ENCODE measurements around the gene OR1G1. TPM values are rescaled to one million over a fixed set of nuclear protein-coding genes. Genes with fewer than 3 reads are reported as not detected.
"Not testable (repeated sequence)": the region's sequence is repeated elsewhere in the genome, so short reads cannot be mapped to it uniquely, and the experiment has no call there.

OR1G1 gene
- not detected for total RNA-seq

GRCh38 chr17:3127451-3127850 lies at the start of gene OR1G1:
OR1G1 (minus strand) TSS chr17:3127551; CDS start chr17:3127551, 0 bp downstream.
- Histone ChIP-seq H3K4me3 (no peak within 1 kb of the TSS), H3K27me3 (no peaks in the 10 kb centered on the region), H3K27ac (no peak within 1 kb of the TSS), H3K36me3 (no peaks in the 10 kb centered on the region), H3K9me3 (no peaks in the 10 kb centered on the region), H3K4me1 (no peaks in the 10 kb centered on the region)
- no peak for TF ChIP-seq CTCF (IDR thresholded peaks at IDR 0.05)
- no peak for DNase-seq (ENCODE audit: low spot score)

- no peak for TF ChIP-seq CTCF (IDR thresholded peaks at IDR 0.05)
- H3K27ac ChIP-seq: no peak overlapping the region
- DNase-seq (ENCODE audit: low spot score): no peak
- no peaks in the 10 kb centered on the region for H3K4me1 ChIP-seq
- peaks cover 0 to 17% of the 10 kb centered on the region in 2 donors for H3K9me3 ChIP-seq
- no peaks in the 10 kb centered on the region for H3K36me3 ChIP-seq
- H3K4me3 ChIP-seq: no peak overlapping the region
- H3K27me3 ChIP-seq: no peaks in the 10 kb centered on the region
Observed at GRCh38 chr17:3167574-3167973, 40.2 kb upstream of the OR1G1 start.

GRCh38 chr17:3157218-3157617 lies 29.9 kb upstream of the OR1G1 start:
- TF ChIP-seq CTCF (IDR thresholded peaks at IDR 0.05): no peak
- no peak for DNase-seq (ENCODE audit: low spot score)
- Histone ChIP-seq H3K27me3 (no peaks in the 10 kb centered on the region), H3K4me1 (no peaks in the 10 kb centered on the region), H3K4me3 (no peak overlapping the region), H3K9me3 (peaks cover 0 to 10% of the 10 kb centered on the region in 2 donors), H3K36me3 (no peaks in the 10 kb centered on the region), H3K27ac (no peak overlapping the region)

GRCh38 chr17:3137494-3137893 lies 10.1 kb upstream of the OR1G1 start:
- not testable (repeated sequence) for H3K4me1 ChIP-seq; H3K4me3 ChIP-seq; H3K27me3 ChIP-seq; H3K36me3 ChIP-seq; DNase-seq (ENCODE audit: low spot score); H3K27ac ChIP-seq; H3K9me3 ChIP-seq

- H3K36me3 ChIP-seq: no peaks in the 10 kb centered on the region
- H3K4me3 ChIP-seq: no peak within 1 kb of the TSS
- no peak for DNase-seq (ENCODE audit: low spot score)
- H3K4me1 ChIP-seq: no peaks in the 10 kb centered on the region
- H3K27ac ChIP-seq: no peak within 1 kb of the TSS
- H3K27me3 ChIP-seq: no peaks in the 10 kb centered on the region
- H3K9me3 ChIP-seq: peaks cover 0 to 35% of the 10 kb centered on the region in 2 donors
- TF ChIP-seq CTCF (IDR thresholded peaks at IDR 0.05): no peak
Observed at GRCh38 chr17:3104322-3104721, 23.0 kb downstream of the OR1G1 start, which contains the start of gene OR1D2. OR1D2 (minus strand) TSS chr17:3104422; CDS start chr17:3092996, 11,426 bp downstream.

Other genes starting within 250 kb of the OR1G1 start
- not detected for gene OR1D5, start 63.9 kb downstream of the OR1G1 start, total RNA-seq
- gene OR1D2, start 23.1 kb downstream of the OR1G1 start, total RNA-seq: not detected
- not detected for gene OR1A2, start 70.0 kb upstream of the OR1G1 start, total RNA-seq
- gene OR1A1, start 80.1 kb upstream of the OR1G1 start, total RNA-seq: not detected
- not detected for gene OR3A1, start 170.8 kb upstream of the OR1G1 start, total RNA-seq